ENCODE measurements around the gene OXLD1. TPM values are rescaled to one million over a fixed set of nuclear protein-coding genes. Genes with fewer than 3 reads are reported as not detected.
A peak's percentile ranks its signal among the peaks of the same experiment; 100 is the strongest.

Gene OXLD1
- total and polyA plus RNA-seq, 8 donors = 9.4 to 57.2 (median 16.4) TPM

DNA sequence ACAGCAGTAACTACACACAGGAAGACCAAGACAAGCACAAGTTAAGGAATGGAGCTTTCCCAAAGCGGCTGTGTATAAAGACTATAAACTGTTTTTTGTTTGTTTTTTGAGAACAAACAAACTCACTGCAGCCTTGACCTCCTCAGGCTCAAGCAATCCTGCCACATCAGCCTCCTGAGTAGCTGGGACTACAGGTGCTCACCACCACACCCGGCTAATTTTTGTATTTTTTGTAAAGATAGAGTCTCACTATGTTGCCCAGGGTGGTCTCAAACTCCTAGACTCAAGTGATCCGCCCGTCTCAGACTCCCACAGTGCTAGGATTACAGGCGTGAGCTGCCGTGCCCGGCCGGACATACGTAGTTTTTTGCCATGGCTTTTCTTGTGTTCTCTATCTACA lies 6.0 kb downstream of the OXLD1 start:
- Histone ChIP-seq H3K4me3 (no peak overlapping the region), H3K27me3 (no peaks in the 10 kb centered on the region), H3K4me1 (peaks cover 13 to 23% (median 16%) of the 10 kb centered on the region in 3 donors), H3K9me3 (no peaks in the 10 kb centered on the region), H3K27ac (peak overlapping the region; percentile 73 to 91 (median 82)), H3K36me3 (no peaks in the 10 kb centered on the region)
- 90 to 95% methylated on average over 9 of the region's 9 CpGs for WGBS, 2 donors
- no peak for FAIRE-seq
- no peak for ATAC-seq
- TF ChIP-seq, protein P1, sequence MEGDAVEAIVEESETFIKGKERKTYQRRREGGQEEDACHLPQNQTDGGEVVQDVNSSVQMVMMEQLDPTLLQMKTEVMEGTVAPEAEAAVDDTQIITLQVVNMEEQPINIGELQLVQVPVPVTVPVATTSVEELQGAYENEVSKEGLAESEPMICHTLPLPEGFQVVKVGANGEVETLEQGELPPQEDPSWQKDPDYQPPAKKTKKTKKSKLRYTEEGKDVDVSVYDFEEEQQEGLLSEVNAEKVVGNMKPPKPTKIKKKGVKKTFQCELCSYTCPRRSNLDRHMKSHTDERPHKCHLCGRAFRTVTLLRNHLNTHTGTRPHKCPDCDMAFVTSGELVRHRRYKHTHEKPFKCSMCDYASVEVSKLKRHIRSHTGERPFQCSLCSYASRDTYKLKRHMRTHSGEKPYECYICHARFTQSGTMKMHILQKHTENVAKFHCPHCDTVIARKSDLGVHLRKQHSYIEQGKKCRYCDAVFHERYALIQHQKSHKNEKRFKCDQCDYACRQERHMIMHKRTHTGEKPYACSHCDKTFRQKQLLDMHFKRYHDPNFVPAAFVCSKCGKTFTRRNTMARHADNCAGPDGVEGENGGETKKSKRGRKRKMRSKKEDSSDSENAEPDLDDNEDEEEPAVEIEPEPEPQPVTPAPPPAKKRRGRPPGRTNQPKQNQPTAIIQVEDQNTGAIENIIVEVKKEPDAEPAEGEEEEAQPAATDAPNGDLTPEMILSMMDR (IDR thresholded peaks at IDR 0.05) = no peak
- no peak for DNase-seq
- intact Hi-C loops (cut with DNase I) = no loop called here

GRCh38 chr17:81659038-81659437 lies 7.4 kb downstream of the OXLD1 start:
- Histone ChIP-seq H3K27ac (peak overlapping the region; percentile 73 to 91 (median 82)), H3K36me3 (no peaks in the 10 kb centered on the region), H3K27me3 (no peaks in the 10 kb centered on the region), H3K9me3 (no peaks in the 10 kb centered on the region), H3K4me1 (peaks cover 13 to 18% (median 13%) of the 10 kb centered on the region in 3 donors), H3K4me3 (no peak overlapping the region)
- intact Hi-C loops (cut with DNase I) = no loop called here
- WGBS, 2 donors = 51 to 53% methylated on average over 5 of the region's 5 CpGs
- ATAC-seq = peak; percentile 50 to 80 (median 74)
- TF ChIP-seq, protein P1 (IDR thresholded peaks at IDR 0.05) = no peak
- no peak for FAIRE-seq
- DNase-seq = no peak

DNA sequence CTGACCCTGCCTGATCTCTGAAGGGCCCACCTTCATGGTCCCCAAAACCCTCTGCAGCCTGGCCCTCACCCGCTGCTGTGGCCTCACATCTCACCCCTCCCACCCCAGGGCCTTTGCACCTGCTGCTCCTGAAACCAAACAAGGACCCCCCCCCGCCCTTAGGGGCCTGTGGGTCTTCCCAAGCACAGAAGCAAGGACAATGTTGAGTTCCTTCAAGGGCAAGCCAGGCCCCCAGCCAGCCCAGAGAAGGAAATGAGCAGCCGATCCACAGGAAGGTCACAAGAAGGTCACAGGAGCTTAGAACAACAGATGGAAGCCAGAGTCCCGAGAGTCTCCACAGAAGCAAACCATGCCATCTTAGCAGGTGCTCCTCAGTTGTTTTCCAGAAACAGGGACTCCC lies 9.6 kb downstream of the OXLD1 start:
- Histone ChIP-seq H3K9me3 (no peaks in the 10 kb centered on the region), H3K27ac (no peak overlapping the region), H3K27me3 (no peaks in the 10 kb centered on the region), H3K4me1 (peaks cover 13 to 18% (median 13%) of the 10 kb centered on the region in 3 donors), H3K4me3 (no peak overlapping the region), H3K36me3 (no peaks in the 10 kb centered on the region)
- intact Hi-C loops (cut with DNase I) = no loop called here
- DNase-seq (no peak), ATAC-seq (no peak), FAIRE-seq (no peak)
- TF ChIP-seq, protein P1 (IDR thresholded peaks at IDR 0.05) = no peak
- WGBS, 2 donors = 55 to 75% methylated on average over 4 of the region's 4 CpGs

DNA sequence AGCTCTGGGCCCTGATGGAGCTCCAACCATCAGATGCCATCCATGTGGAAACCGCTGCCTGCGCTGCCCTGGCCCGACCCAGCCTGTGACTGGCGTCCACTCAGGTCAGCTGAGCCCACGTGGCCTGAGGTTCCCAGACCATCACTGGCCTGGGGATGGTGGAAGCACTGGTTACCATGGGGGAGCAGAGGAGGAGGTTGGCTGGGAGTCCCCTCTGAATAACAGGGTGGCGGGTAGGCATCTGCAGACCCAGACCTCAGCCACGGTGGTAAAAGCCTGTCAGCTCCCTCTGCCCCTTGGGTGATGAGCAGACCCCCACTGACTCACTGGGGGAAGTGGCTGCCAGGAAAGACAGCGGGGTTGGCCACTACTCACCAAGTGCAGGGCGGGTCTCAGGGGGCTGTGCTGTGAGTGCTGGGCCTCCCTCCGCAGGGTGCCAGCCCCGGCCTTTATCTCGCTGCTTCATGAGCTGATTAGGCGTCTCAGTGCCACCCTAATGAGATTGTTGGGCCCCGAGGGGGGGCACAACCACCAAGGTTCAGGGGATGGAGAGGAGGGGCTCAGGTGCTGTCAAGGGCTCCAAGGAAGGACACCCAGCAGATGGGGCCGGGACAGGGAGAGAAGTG lies 10.2 kb downstream of the OXLD1 start, which contains the start of gene PDE6G:
PDE6G (minus strand) TSS at position 425 of the 626 bp plus-strand sequence. CDS start 3,237 bp downstream, outside the sequence.
- Histone ChIP-seq H3K4me3 (no peak within 1 kb of the TSS), H3K36me3 (no peaks in the 10 kb centered on the region), H3K27ac (no peak within 1 kb of the TSS), H3K9me3 (no peaks in the 10 kb centered on the region), H3K27me3 (no peaks in the 10 kb centered on the region), H3K4me1 (peaks cover 13 to 18% (median 13%) of the 10 kb centered on the region in 3 donors)
- ATAC-seq (no peak), DNase-seq (no peak), FAIRE-seq (no peak)
- WGBS, 2 donors = 77 to 92% methylated on average over 15 of the region's 15 CpGs
- TF ChIP-seq, protein P1 (IDR thresholded peaks at IDR 0.05) = no peak
- intact Hi-C loops (cut with DNase I) = no loop called here

Data from pancreas (tissue), 10 donors.